HepG2 (cell line): Measurements from ENCODE around the gene TMEM9. TPM values are rescaled to one million over a fixed set of nuclear protein-coding genes. Genes with fewer than 3 reads are reported as not detected.

Experiments
- ATAC-seq: fragments of 200-7000 bp; cut with Tn5 transposase; 3 replicates; pipeline ENCODE4 v1.9.1; 2020; ENCODE audit warnings: mild to moderate bottlenecking, moderate library complexity
- BruUV-seq: library from RNA; stranded (reverse); fragments of 400-500 nt; replicated peaks from 2 replicates; lab custom pipeline; 2021; lab: Mats Ljungman, UMichigan
- CTCF ChIA-PET: fragments of 300-600 bp; formaldehyde crosslinking; extraction: SDS; loops from one replicate; lab custom pipeline; 2021; ENCODE audit warnings: low total read pairs, inconsistent platforms, low intra/inter-chr PET ratio; lab: Yijun Ruan, JAX
- POLR2A ChIA-PET: fragments of 350-600 bp; sonication (Branson Sonifier 250); formaldehyde crosslinking; loops from one replicate; lab custom pipeline; 2020; ENCODE audit warnings: antibody characterized with exemption, inconsistent platforms; lab: Yijun Ruan, JAX
- DNase-seq: peaks from one replicate; pipeline ENCODE4 v3.0.0-alpha.2; 2015; ENCODE audit warnings: low spot score
- FAIRE-seq: peaks from 3 replicates; lab custom pipeline; 2011; peaks lifted over from hg19 to GRCh38; lab: Jason Lieb, UNC
- H2AFZ ChIP-seq: one replicate; pipeline ENCODE4 v1.6.1; 2011; ENCODE audit warnings: low read length, inconsistent platforms
- H3K27ac ChIP-seq: fragments of 300-600 bp; 3 replicates; pipeline ENCODE4 v1.8.0; 2011; ENCODE audit warnings: mixed run types, mild to moderate bottlenecking, mixed read lengths, low read length, inconsistent platforms; ENCODE audit not compliant: insufficient read depth; ENCODE audit errors: extremely low read length
- H3K27me3 ChIP-seq, 2 experiments: fragments of 200-600 bp in 1 of 2; 2 replicates in 1 of 2; 3 replicates in 1 of 2; pipeline versions ENCODE4 v1.6.0 to v1.8.0; 2011; ENCODE audit warnings: low read length in 2 of 2, mild to moderate bottlenecking in 2 of 2, moderate library complexity in 2 of 2, inconsistent platforms in 1 of 2; ENCODE audit not compliant: insufficient read depth in 2 of 2, control insufficient read depth in 1 of 2
- H3K36me3 ChIP-seq, 2 experiments: fragments of 200-600 bp in 1 of 2; replicated peaks in 1 of 2; 2 replicates in 1 of 2; 3 replicates in 1 of 2; pipeline versions ENCODE4 v1.5.1 to v1.8.0; 2011; ENCODE audit warnings: low read length in 2 of 2, inconsistent platforms in 1 of 2; ENCODE audit not compliant: insufficient read depth in 2 of 2, control insufficient read depth in 1 of 2
- H3K4me1 ChIP-seq: 2 replicates; pipeline ENCODE4 v1.5.1; 2012; ENCODE audit warnings: low read length, inconsistent platforms; ENCODE audit not compliant: insufficient read depth
- H3K4me2 ChIP-seq: 2 replicates; pipeline ENCODE4 v1.6.0; 2011; ENCODE audit warnings: low read depth, low read length, inconsistent platforms
- H3K4me3 ChIP-seq, 3 experiments: fragments of 200-600 bp in 1 of 3; sonication (generic), shearing (Covaris generic) in 1 of 3; replicated peaks in 1 of 3; 2 replicates each; pipeline ENCODE4 v1.5.1; 2011 to 2016; ENCODE audit warnings: low read length in 3 of 3, inconsistent platforms in 2 of 3, low read depth in 2 of 3, mild to moderate bottlenecking in 2 of 3, control low read depth in 1 of 3, mixed read lengths in 1 of 3; ENCODE audit not compliant: insufficient read depth in 1 of 3
- H3K79me2 ChIP-seq: one replicate; pipeline ENCODE4 v1.6.1; 2011; ENCODE audit warnings: low read length, inconsistent platforms; ENCODE audit not compliant: insufficient read depth
- H3K9ac ChIP-seq: 2 replicates; pipeline ENCODE4 v1.6.0; 2011; ENCODE audit warnings: mild to moderate bottlenecking, low read depth, low read length, inconsistent platforms; ENCODE audit not compliant: insufficient read depth
- H3K9me3 ChIP-seq: 2 replicates; pipeline ENCODE4 v1.5.1; 2012; ENCODE audit warnings: mild to moderate bottlenecking, low read length
- H4K20me1 ChIP-seq: 2 replicates; pipeline ENCODE4 v1.6.0; 2011; ENCODE audit warnings: inconsistent platforms, mild to moderate bottlenecking, low read length, moderate library complexity; ENCODE audit not compliant: insufficient read depth
- E2F5 ChIP-seq: sonication (generic); formaldehyde crosslinking; conservative IDR thresholded peaks from 2 replicates; pipeline ENCODE4 v1.4.0; 2020; ENCODE audit warnings: missing genetic modification reagents
- REST ChIP-seq, 2 experiments: IDR thresholded peaks; 2 replicates each; pipeline ENCODE4 v1.6.1; 2011 to 2012; ENCODE audit warnings: low read length in 2 of 2, borderline replicate concordance in 1 of 2, low read depth in 1 of 2, mild to moderate bottlenecking in 1 of 2, moderate library complexity in 1 of 2
- REXO4 ChIP-seq: sonication (generic); formaldehyde crosslinking; IDR thresholded peaks from 2 replicates; pipeline ENCODE4 v1.8.0; 2022; ENCODE audit warnings: missing genetic modification reagents, mild to moderate bottlenecking, borderline replicate concordance
- RNF219 ChIP-seq: sonication (generic); formaldehyde crosslinking; IDR thresholded peaks from 2 replicates; pipeline ENCODE4 v1.5.0; 2020; ENCODE audit warnings: mild to moderate bottlenecking, missing genetic modification reagents
- SNRNP70 ChIP-seq: fragments of 200-400 bp; formaldehyde crosslinking; IDR thresholded peaks from 2 replicates; pipeline ENCODE4 v1.6.1; 2017; ENCODE audit warnings: mild to moderate bottlenecking, low read depth, low read length, moderate library complexity
- ZBTB34 ChIP-seq: sonication (generic); formaldehyde crosslinking; IDR thresholded peaks from 2 replicates; pipeline ENCODE4 v1.8.0; 2022; ENCODE audit warnings: mild to moderate bottlenecking, missing genetic modification reagents
- ZNF329 ChIP-seq: sonication (generic); formaldehyde crosslinking; IDR thresholded peaks from 2 replicates; pipeline ENCODE4 v1.9.0; 2021; ENCODE audit warnings: low read depth, mild to moderate bottlenecking, missing genetic modification reagents
- ZNF710 ChIP-seq: sonication (generic); formaldehyde crosslinking; IDR thresholded peaks from 2 replicates; pipeline ENCODE4 v1.5.0; 2020; ENCODE audit warnings: mild to moderate bottlenecking, missing genetic modification reagents, borderline replicate concordance
- WGBS: methylation state at CpG from one replicate; pipeline ENCODE4 v1.1.6; 2017; ENCODE audit warnings: low lambda C conversion rate; 5-methylcytosine and 5-hydroxymethylcytosine counted together
- in situ Hi-C: cut with HindIII; loops from 2 replicates; pipeline ENCODE4 v1.10.0; 2017; ENCODE audit warnings: low pct_unique_long_range_greater_than_20kb; ENCODE audit not compliant: extremely low pct_ligation_motif_present
- intact Hi-C: fragments of 100-400 bp; cut with micrococcal nuclease; formaldehyde crosslinking; loops from one replicate; pipeline ENCODE4 v1.10.0; 2022; ENCODE audit not compliant: unreplicated experiment
- polyA plus RNA-seq, 8 experiments: library from polyadenylated mRNA; depleted of rRNA in 3 of 8; stranded (reverse) in 7 of 8; unstranded in 1 of 8; fragments of >200 nt; fragmentation: Illumina TruSeq in 4 of 8; extraction: Trizol in 4 of 8; gene quantifications; 2 replicates each; pipeline versions ENCODE4 v1.2.1 to v1.2.3, GENCODE V29; 2011 to 2016; ENCODE audit warnings: low read depth in 4 of 8, missing spikeins in 1 of 8, mixed read lengths in 1 of 8; ENCODE audit not compliant: insufficient read depth in 1 of 8
- total RNA-seq, 5 experiments: library from RNA; depleted of rRNA; stranded (reverse); fragments of >200 nt; fragmentation: Illumina TruSeq; extraction: Trizol; gene quantifications; 2 replicates each; pipeline ENCODE4 v1.2.3, GENCODE V29; 2016; ENCODE audit warnings: low read depth in 1 of 5

TMEM9 gene
- total and polyA plus RNA-seq, 2 of the 13 experiments (the other 11 are each of a cell fraction or from before 2014, with no cell fraction given), result 60.9 to 102 TPM

GRCh38 chr1:201098992-201099677 is 55.1 kb downstream of the TMEM9 start:
- H4K20me1 ChIP-seq, result no peaks in the 10 kb centered on the region
- ATAC-seq, result no peak
- no peaks in the 10 kb centered on the region for H3K79me2 ChIP-seq
- 5% methylated on average over 5 of the region's 5 CpGs for WGBS
- peaks cover 3 to 68% of the 10 kb centered on the region in 2 experiments; a peak in 3 of 5 replicates for H3K27me3 ChIP-seq
- in situ Hi-C loops, result no loop called here
- H2AFZ ChIP-seq, result no peak overlapping the region
- intact Hi-C loops, result no loop called here
- BruUV-seq, result no TSS peak
- H3K4me2 ChIP-seq, result no peak overlapping the region
- no peaks in the 10 kb centered on the region for H3K36me3 ChIP-seq
- ChIA-PET POLR2A (no interaction called here), CTCF (no interaction called here)
- no peak overlapping the region for H3K27ac ChIP-seq
- H3K4me1 ChIP-seq, result no peaks in the 10 kb centered on the region
- FAIRE-seq, result no peak
- no peaks in the 10 kb centered on the region for H3K9me3 ChIP-seq
- DNase-seq, result no peak
- H3K9ac ChIP-seq, result no peak overlapping the region
- H3K4me3 ChIP-seq, result no peak overlapping the region
- TF ChIP-seq REXO4, result no peak
- no peak for TF ChIP-seq ZNF710 (CRISPR knock-in tag)
- TF ChIP-seq REST (IDR thresholded peaks at IDR 0.05; ENCODE audit: borderline replicate concordance in 1 of 2, low read depth in 1 of 2, low read length in 2 of 2), result no peak
- no peak for TF ChIP-seq E2F5 (CRISPR knock-in tag)
- no peak for TF ChIP-seq ZNF329
- TF ChIP-seq ZBTB34 (CRISPR knock-in tag), result no peak
- TF ChIP-seq RNF219, result no peak
- no peak for TF ChIP-seq SNRNP70
